22Rv1 (cell line): ENCODE results near the gene HMSD.

ENCODE experiments used
- H3K27ac ChIP-seq: fragments of 450-650 bp; 2 replicates; pipeline ENCODE4 v1.5.1; 2017
- ZFX ChIP-seq: fragments of 450-650 bp; IDR thresholded peaks from 2 replicates; pipeline ENCODE4 v1.6.1; 2017; ENCODE audit warnings: antibody characterized with exemption, borderline replicate concordance
- TF ChIP-seq, protein P1 (sequence below): fragments of 450-650 bp; IDR thresholded peaks from 2 replicates; pipeline ENCODE4 v1.5.1; 2017; ENCODE audit warnings: mild to moderate bottlenecking

The HMSD gene, protein sequence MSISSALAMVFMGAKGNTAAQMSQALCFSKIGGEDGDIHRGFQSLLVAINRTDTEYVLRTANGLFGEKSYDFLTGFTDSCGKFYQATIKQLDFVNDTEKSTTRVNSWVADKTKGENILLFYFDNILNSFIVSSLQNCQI

DNA sequence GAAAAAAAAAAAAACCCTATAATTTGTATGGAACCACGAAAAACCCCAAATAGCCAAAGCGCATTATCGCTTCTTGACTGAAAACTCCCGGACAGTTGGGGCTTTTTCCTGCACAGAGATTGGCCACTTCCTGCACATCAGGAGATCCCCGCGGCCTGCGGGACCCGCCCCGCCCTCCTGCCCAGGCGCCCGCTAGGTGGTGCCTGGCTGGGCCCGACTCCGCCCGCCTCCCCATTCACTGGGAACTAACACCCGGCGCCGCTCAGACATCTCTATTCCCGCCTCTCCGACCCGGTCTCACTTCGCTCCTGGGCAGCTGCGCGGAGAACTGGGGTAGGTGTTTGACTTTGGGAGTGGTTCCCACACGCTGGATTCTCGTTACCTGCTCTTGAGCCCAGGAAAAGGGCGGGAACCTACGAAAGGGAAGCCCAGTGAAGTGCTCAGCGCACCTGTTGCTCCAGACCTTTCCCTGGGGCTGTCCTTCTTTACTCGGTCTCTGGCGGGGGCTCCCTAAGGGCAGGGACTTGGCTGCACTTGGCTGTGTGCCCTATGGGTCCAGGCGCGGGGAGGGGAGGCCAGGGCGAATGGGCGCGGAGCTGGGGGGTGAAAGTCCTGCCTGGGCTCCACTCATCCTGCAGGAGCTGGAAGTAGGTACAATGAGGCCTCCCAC is at the start of gene HMSD:
TSS of gene HMSD (plus strand) at position 234 of the 670 bp plus-strand sequence. CDS start 4,155 bp downstream, outside the sequence.
- TF ChIP-seq ZFX = no peak
- TF ChIP-seq, protein P1, sequence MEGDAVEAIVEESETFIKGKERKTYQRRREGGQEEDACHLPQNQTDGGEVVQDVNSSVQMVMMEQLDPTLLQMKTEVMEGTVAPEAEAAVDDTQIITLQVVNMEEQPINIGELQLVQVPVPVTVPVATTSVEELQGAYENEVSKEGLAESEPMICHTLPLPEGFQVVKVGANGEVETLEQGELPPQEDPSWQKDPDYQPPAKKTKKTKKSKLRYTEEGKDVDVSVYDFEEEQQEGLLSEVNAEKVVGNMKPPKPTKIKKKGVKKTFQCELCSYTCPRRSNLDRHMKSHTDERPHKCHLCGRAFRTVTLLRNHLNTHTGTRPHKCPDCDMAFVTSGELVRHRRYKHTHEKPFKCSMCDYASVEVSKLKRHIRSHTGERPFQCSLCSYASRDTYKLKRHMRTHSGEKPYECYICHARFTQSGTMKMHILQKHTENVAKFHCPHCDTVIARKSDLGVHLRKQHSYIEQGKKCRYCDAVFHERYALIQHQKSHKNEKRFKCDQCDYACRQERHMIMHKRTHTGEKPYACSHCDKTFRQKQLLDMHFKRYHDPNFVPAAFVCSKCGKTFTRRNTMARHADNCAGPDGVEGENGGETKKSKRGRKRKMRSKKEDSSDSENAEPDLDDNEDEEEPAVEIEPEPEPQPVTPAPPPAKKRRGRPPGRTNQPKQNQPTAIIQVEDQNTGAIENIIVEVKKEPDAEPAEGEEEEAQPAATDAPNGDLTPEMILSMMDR = peak; percentile 63
- H3K27ac ChIP-seq = no peak within 1 kb of the TSS

DNA sequence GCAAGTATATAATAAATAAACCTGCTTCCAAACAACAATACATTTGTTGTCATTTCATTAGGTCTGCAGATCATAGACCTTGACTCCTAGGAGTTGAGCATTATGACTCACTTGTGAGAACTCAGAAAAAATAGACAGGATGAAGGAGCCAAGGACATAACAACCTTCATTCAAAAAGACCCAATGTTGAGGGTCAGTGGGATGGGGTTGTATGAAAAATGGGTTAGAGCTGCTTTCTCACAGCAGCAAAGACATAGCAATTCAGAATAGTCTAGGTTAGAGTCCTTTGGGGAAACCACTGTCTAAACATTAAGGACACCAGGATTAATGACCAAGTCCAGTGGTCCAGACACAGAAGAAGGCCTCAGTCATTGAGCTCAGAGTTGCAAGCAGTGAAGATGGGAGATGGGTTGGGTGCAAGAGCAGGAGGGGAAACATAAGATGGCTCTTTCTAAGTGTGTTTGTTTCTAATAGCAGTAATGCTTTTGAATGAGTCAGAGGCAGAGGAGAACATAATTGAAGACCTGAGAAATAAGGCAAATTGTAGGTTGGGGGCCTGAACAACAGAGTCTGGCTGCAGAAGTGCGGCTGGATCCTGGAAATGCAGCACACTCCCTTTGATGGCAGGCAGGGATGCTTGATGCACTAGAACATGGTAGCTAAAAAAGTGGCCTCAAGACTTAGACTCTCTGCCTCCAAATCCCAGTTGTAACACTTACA is 45.1 kb upstream of the HMSD start:
- TF ChIP-seq, protein P1 = no peak
- TF ChIP-seq ZFX = no peak
- H3K27ac ChIP-seq = no peak overlapping the region

DNA sequence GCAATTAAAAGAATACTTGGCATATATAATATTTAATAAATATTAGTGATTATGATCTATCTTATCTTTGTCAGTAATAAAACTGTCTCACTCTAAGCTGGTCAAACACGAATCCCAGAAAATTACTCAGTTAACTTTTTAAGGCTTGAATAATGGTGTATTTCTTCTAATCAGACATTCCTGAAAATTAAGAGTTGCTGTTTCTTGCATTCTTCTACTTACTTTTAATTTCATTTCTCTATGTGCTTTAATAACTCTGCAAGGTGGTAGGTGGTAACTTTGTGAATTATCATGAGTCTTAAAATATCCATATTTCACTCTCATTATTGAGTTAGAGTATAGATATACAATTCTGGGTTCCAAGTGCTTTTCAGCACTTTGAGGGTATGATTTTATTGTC is 44.4 kb upstream of the HMSD start:
- no peak for TF ChIP-seq ZFX
- TF ChIP-seq, protein P1 = no peak
- no peak overlapping the region for H3K27ac ChIP-seq

DNA sequence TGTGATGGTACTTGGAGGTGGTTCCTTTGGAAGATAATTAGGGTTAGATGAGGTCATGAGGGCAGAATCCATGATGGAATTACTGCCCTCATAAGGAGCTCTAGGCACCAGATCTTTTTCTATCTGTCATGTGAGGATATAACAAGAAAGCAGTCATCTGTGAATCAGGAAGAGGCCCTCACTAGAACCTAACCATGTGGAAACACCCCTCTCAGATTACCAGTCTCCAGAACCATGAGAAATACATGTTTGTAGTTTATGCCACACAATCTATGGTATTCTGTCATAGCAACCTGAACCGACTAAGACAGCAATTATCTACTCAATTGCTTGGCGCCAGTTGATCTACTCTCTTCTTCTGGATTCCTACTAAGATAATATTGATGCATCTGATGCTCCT is 43.7 kb upstream of the HMSD start:
- no peak for TF ChIP-seq ZFX
- H3K27ac ChIP-seq = no peak overlapping the region

DNA sequence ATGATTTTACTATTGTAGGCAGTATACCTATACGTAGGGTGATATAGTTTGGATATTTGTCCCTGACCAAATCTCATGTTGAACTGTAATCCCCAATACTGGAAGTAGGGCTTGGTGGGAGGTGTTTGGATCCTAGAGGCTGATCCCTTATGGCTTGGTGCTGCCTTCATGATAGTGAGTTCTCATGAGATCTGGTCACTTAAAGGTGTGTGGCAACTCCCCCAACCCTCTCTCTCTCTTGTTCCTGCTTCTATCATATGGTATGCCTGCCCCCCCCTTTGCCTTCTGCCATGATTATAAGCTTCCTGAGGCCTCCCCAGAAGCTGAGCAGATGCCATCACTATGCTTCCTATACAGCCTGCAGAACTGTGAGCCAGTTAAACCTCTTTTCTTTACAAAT is 43.0 kb upstream of the HMSD start:
- TF ChIP-seq, protein P1 = no peak
- no peak for TF ChIP-seq ZFX
- no peak overlapping the region for H3K27ac ChIP-seq

DNA sequence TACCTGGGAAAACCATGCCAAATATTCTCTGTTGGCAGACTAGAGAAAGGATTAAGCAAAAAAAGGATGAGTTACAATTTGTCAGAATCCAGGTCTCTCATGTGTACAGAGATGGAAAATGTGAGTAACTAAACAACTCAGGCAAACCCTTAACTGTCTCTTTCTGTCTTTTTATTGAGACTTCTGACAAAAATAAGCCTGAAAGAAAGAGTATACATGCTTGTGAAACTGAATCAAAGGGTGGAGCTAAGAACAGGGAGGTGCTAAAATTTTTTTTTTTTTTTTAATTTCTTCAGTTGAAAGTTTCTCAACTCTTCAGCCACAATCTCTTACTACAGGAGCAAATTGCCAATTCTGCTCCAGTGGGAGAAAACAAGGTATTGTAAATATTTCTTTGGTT is 41.4 kb upstream of the HMSD start, which contains the start of gene SERPINB10:
TSS of gene SERPINB10 (plus strand) at position 295 of the 400 bp plus-strand sequence. CDS start 7,553 bp downstream, outside the sequence.
- TF ChIP-seq ZFX = no peak
- TF ChIP-seq, protein P1 = no peak
- no peak within 1 kb of the TSS for H3K27ac ChIP-seq

DNA sequence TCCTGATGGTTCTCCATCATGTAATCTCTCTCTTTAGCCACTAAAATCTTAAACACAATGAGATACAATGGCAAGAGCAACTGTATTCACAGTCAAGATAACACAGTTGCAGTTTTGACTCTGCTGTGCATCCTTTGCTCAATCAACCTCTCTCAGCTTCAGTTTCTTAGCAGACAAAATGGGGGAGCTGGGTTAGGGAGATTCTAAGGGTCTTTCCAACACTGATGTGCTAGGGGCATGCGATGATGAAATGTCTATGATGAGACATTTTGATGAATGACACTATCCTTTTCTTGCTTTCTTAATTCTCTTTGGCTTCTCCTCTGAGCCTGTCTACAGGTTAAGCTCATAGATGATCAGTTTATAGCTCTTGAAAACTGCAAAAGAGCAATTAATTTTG is 40.2 kb upstream of the HMSD start:
- TF ChIP-seq, protein P1 = no peak
- no peak for TF ChIP-seq ZFX
- H3K27ac ChIP-seq = no peak overlapping the region
